ENCODE data around the gene TGFBR2.
"Not testable (repeated sequence)": the region's sequence is repeated elsewhere in the genome, so short reads cannot be mapped to it uniquely, and the experiment has no call there.

Gene TGFBR2

GRCh38 chr3:30621576-30621975, 15.2 kb downstream of the TGFBR2 start:
- Mint-ChIP-seq H3K27ac (peak overlapping the region; percentile 98), H3K4me3 (peak overlapping the region; percentile 7), H3K36me3 (peaks cover 52% of the 10 kb centered on the region), H3K4me1 (peaks cover 96% of the 10 kb centered on the region), H3K9me3 (peaks cover 2% of the 10 kb centered on the region), H3K27me3 (no peaks in the 10 kb centered on the region)
- ATAC-seq = no peak

- H3K36me3 Mint-ChIP-seq = peaks cover 55% of the 10 kb centered on the region
- peak overlapping the region; percentile 29 for H3K4me3 Mint-ChIP-seq
- peaks cover 2% of the 10 kb centered on the region for H3K9me3 Mint-ChIP-seq
- H3K27me3 Mint-ChIP-seq = no peaks in the 10 kb centered on the region
- no peak for ATAC-seq
- H3K4me1 Mint-ChIP-seq = peaks cover 96% of the 10 kb centered on the region
- peak overlapping the region; percentile 98 for H3K27ac Mint-ChIP-seq
Observed at GRCh38 chr3:30622047-30622545, 15.7 kb downstream of the TGFBR2 start.

DNA sequence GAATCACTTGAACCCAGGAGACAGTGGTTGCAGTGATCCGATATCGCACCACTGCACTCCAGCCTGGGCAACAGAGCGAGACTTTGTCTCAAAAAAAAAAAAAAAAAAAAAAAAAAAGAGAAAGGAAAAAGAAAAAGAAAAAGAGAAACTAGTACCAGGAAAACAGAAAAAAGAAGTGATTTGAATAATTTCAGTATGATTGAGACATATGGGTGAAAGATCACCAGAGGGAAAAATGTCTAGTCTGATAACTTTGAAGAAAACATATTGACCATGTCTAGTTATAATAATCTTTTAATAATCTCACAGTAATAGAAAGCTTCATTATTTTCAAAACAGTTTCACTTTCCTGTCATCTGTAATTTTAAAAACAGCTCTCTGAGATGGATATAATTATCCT, 16.4 kb downstream of the TGFBR2 start:
- H3K4me3 Mint-ChIP-seq = peak overlapping the region; percentile 29

DNA sequence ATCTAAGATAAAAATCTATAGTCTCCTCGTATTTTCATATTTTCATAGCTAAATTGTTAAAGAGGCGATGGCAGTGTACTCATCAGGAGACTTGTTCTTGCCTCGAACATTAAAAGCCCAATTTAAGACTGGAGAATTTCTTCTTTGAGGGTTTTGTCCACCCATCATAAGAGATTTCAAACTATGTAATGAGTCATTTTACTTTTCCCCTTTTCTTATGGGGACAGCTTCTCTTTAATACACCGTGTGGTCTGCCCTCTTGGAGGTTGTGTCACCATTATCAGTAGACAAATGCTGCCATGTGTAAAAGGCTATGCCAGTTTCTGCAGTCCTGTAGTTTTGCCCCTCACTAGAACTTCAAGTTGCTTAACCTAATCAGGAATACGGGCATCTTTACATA, 16.9 kb downstream of the TGFBR2 start:
- peak overlapping the region; percentile 98 for H3K27ac Mint-ChIP-seq
- ATAC-seq = peak; percentile 50
- peaks cover 45% of the 10 kb centered on the region for H3K36me3 Mint-ChIP-seq
- H3K9me3 Mint-ChIP-seq = peaks cover 2% of the 10 kb centered on the region
- H3K27me3 Mint-ChIP-seq = no peaks in the 10 kb centered on the region
- H3K4me3 Mint-ChIP-seq = peak overlapping the region; percentile 55
- H3K4me1 Mint-ChIP-seq = peaks cover 92% of the 10 kb centered on the region

More for the DNA sequence above, 16.4 kb downstream of the TGFBR2 start:
- Mint-ChIP-seq H3K27me3 (no peaks in the 10 kb centered on the region), H3K27ac (peak overlapping the region; percentile 98), H3K9me3 (peaks cover 2% of the 10 kb centered on the region), H3K4me1 (peaks cover 92% of the 10 kb centered on the region), H3K36me3 (peaks cover 51% of the 10 kb centered on the region)
- ATAC-seq = no peak

GRCh38 chr3:30624480-30624879, 18.1 kb downstream of the TGFBR2 start:
- Mint-ChIP-seq H3K4me3 (peak overlapping the region; percentile 55), H3K36me3 (peaks cover 42% of the 10 kb centered on the region), H3K27ac (peak overlapping the region; percentile 98), H3K4me1 (peaks cover 92% of the 10 kb centered on the region)
- not testable (repeated sequence) for H3K9me3 Mint-ChIP-seq, H3K27me3 Mint-ChIP-seq, ATAC-seq

DNA sequence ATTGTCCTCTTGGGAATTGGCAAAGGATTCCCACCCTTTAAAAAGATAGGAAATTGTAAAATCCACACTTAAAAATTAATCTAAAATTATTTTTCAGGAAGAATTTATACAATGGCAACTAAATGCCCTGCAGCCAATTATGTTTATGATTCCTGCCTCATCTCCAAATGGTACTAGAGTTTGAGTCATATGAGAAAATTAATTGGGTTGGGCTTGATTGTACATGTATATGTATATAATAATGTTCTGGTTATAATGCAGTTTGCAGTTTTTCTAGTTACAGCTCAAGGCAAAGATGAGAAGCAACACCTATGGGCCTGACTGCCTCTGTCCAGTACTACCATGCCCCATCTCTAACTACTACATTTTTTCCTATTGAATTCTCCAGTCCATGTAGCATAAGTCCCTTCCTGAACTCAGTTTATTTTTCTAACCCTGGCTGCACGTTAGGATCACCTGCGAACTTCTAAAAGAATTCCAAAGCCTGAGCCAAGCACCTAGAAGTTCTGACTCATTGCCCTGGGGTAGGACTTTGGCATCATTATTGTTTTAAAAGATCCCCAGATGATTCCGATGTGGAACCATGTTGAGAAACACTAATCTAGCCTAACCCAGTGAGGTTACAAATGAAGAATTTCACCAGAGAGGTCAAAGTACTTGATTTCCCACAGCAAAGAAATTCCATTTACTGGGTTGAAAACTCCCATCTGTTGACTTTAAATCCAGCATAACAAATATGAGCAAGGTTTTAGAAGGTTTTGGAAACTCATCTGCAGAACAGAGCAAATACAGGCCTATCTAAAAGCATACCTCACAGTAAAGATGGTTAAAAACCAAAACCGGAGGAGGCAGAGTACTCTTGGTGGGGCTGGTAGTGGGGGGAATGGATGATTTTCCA, 19.4 kb downstream of the TGFBR2 start:
- Mint-ChIP-seq H3K4me3 (no peak overlapping the region), H3K27ac (peak overlapping the region; percentile 98), H3K9me3 (no peaks in the 10 kb centered on the region), H3K36me3 (peaks cover 38% of the 10 kb centered on the region), H3K27me3 (no peaks in the 10 kb centered on the region), H3K4me1 (peaks cover 90% of the 10 kb centered on the region)
- ATAC-seq = no peak

GRCh38 chr3:30626443-30627180, 20.2 kb downstream of the TGFBR2 start:
- no peak for ATAC-seq
- peaks cover 37% of the 10 kb centered on the region for H3K36me3 Mint-ChIP-seq
- peak overlapping the region; percentile 98 for H3K27ac Mint-ChIP-seq
- no peak overlapping the region for H3K4me3 Mint-ChIP-seq
- no peaks in the 10 kb centered on the region for H3K9me3 Mint-ChIP-seq
- H3K27me3 Mint-ChIP-seq = no peaks in the 10 kb centered on the region
- peaks cover 92% of the 10 kb centered on the region for H3K4me1 Mint-ChIP-seq

GRCh38 chr3:30628205-30628900, 22.0 kb downstream of the TGFBR2 start:
- Mint-ChIP-seq H3K4me3 (peak overlapping the region; percentile 38), H3K27me3 (no peaks in the 10 kb centered on the region), H3K27ac (peak overlapping the region; percentile 90), H3K36me3 (peaks cover 43% of the 10 kb centered on the region), H3K9me3 (no peaks in the 10 kb centered on the region), H3K4me1 (peaks cover 92% of the 10 kb centered on the region)
- peak; percentile 28 for ATAC-seq

DNA sequence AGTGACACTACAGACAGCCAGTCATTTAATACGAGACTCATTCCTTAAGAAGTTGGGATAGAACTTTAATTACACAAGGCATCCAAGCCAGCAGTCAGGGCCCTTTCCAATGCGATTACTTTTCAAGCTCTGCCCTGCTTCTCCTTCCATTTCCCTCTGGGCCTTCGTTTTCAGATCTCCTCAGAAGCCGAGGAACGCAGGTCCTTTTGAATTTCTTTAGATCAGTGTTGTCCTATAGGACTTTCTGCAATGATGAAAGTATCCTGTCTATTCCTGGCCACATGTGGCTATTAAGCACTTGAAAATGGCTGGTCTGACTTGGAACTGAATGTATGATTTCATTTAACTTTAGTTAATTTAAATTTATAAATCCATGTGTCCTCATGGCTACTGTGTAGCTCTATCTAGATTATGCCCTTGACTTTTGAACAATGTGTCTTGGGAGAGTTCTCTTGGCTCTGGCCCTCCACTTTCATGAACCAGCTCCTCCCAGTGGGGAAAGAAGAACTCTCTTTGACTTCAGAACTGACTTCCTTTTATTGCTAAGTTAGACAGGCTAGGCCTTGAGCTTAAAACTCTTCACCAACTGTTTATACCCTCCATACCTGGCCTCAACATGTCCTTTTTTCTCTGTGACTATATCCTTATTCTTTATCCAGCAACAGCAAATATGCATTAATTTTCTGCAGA, 22.6 kb downstream of the TGFBR2 start:
- Mint-ChIP-seq H3K4me1 (peaks cover 88% of the 10 kb centered on the region), H3K27me3 (no peaks in the 10 kb centered on the region), H3K36me3 (peaks cover 38% of the 10 kb centered on the region), H3K4me3 (peak overlapping the region; percentile 38), H3K27ac (peak overlapping the region; percentile 90), H3K9me3 (no peaks in the 10 kb centered on the region)
- peak; percentile 64 for ATAC-seq

DNA sequence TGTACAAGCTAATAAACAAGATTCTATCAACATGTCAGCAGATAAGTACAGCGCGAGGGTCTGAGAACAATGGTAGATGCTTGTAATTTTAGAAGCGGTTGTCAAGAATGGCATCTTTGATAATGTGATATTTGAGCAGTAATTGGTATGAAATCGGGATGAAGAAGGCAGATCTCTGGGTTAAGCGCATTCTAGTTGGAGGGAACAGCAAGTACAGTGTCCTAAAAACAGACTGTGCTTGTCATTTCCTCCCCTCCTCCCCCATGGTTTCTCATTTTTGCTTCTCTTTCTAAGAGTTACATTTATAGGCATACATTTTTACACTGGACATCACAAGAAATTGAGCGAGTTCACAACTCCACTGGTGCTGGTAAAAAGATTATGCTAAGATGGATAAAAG, 23.3 kb downstream of the TGFBR2 start:
- Mint-ChIP-seq H3K4me3 (peak overlapping the region; percentile 10), H3K9me3 (no peaks in the 10 kb centered on the region), H3K27me3 (no peaks in the 10 kb centered on the region), H3K27ac (peak overlapping the region; percentile 90), H3K4me1 (peaks cover 85% of the 10 kb centered on the region), H3K36me3 (peaks cover 32% of the 10 kb centered on the region)
- ATAC-seq = no peak

DNA sequence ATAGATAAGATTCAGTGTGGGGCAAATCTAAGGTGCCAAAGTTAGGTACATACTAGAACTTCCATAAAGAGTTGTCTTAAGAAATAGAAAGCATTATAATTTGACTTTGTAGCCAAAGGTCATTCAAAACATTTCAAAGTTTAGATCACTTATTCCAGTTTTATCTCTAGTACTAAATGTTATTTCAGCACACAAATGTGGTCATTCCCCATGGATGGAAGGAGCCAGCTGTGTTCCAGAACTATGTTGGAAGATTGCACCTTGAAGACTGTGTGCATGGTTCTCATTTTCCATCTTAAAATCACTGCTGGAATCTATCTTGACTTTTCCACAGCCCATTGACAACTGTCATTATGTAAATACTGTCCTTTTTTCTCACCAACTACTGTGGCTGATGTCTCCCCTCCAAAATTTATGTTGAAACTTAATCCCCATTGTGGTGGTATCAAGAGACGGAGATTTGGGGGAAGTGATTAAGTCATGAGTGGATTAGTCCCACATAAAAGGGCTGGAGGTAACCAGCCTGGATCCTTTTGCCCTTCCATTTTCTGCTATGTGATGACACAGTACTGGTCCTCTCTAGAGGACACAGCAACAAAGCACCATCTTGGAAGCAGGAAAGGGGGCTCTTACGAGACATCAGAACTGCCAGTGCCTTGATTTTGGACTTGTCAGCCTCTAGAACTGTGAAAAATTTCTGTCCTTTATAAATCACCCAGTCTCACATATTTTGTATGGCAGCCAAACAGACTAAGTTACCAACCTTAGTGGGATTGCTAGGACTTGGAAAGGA, 24.0 kb downstream of the TGFBR2 start:
- Mint-ChIP-seq H3K9me3 (no peaks in the 10 kb centered on the region), H3K4me3 (no peak overlapping the region), H3K27me3 (no peaks in the 10 kb centered on the region), H3K27ac (peak overlapping the region; percentile 90), H3K36me3 (peaks cover 39% of the 10 kb centered on the region), H3K4me1 (peaks cover 86% of the 10 kb centered on the region)
- no peak for ATAC-seq

GRCh38 chr3:30631243-30631904, 25.0 kb downstream of the TGFBR2 start:
- peak; percentile 76 for ATAC-seq
- H3K9me3 Mint-ChIP-seq = no peaks in the 10 kb centered on the region
- H3K27me3 Mint-ChIP-seq = no peaks in the 10 kb centered on the region
- H3K27ac Mint-ChIP-seq = peak overlapping the region; percentile 90
- H3K4me3 Mint-ChIP-seq = peak overlapping the region; percentile 63
- peaks cover 39% of the 10 kb centered on the region for H3K36me3 Mint-ChIP-seq
- H3K4me1 Mint-ChIP-seq = peaks cover 86% of the 10 kb centered on the region

DNA sequence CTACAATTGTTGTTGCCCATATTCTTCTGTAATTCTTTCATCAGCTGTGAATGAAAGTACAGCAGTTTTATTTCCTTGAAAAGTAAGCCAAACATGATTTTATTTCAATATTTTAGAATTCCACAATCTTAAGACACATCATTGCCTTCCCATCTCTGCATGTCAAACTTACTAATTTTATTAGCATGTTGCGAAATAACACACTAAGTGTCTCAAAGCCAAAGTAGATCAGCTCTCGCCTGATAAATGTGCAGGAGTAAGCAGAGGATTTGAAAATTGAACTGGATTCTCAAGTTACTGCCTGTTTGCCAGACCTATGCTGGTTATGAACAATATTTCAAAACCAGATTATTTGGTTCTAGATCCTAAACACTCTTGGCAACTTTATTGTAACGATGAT, 25.7 kb downstream of the TGFBR2 start:
- H3K27me3 Mint-ChIP-seq = no peaks in the 10 kb centered on the region
- peaks cover 39% of the 10 kb centered on the region for H3K36me3 Mint-ChIP-seq
- no peaks in the 10 kb centered on the region for H3K9me3 Mint-ChIP-seq
- peak overlapping the region; percentile 63 for H3K4me3 Mint-ChIP-seq
- H3K27ac Mint-ChIP-seq = peak overlapping the region; percentile 90
- H3K4me1 Mint-ChIP-seq = peaks cover 86% of the 10 kb centered on the region
- ATAC-seq = no peak
